Renal pelvis (tissue), 4 donors: ENCODE results near the gene CEBPB. TPM values are rescaled to one million over a fixed set of nuclear protein-coding genes. Genes with fewer than 3 reads are reported as not detected.
"Not testable (repeated sequence)": the region's sequence is repeated elsewhere in the genome, so short reads cannot be mapped to it uniquely, and the experiment has no call there.

Source experiments
- DNase-seq: peaks from one replicate; pipeline ENCODE4 v3.0.0-alpha.2; 2013
- polyA plus RNA-seq, 3 donors: library from polyadenylated mRNA; unstranded; fragments of 120-200 nt; gene quantifications; one replicate each; pipeline ENCODE4 v1.2.1, GENCODE V29; 2013; ENCODE audit not compliant: insufficient read length in 3 of 3

The CEBPB gene
- polyA plus RNA-seq, 3 donors = 4.0 to 5.8 (median 4.9) TPM

- no peak for DNase-seq
Measured at GRCh38 chr20:50207026-50207425, 16.4 kb downstream of the CEBPB start.

- DNase-seq = no peak
Measured at GRCh38 chr20:50208085-50208491, 17.5 kb downstream of the CEBPB start.

- DNase-seq = not testable (repeated sequence)
Measured at GRCh38 chr20:50208815-50209214, 18.2 kb downstream of the CEBPB start.

GRCh38 chr20:50210066-50210619, 19.5 kb downstream of the CEBPB start:
- DNase-seq = no peak

- no peak for DNase-seq
Measured at GRCh38 chr20:50211091-50211490, 20.5 kb downstream of the CEBPB start.

- DNase-seq = no peak
Measured at GRCh38 chr20:50213531-50214106, 23.0 kb downstream of the CEBPB start.

- DNase-seq = no peak
Measured at GRCh38 chr20:50214226-50215024, 23.8 kb downstream of the CEBPB start.

GRCh38 chr20:50215101-50215690, 24.6 kb downstream of the CEBPB start:
- DNase-seq = no peak

- DNase-seq = no peak
Measured at GRCh38 chr20:50215926-50216325, 25.3 kb downstream of the CEBPB start.

GRCh38 chr20:50216543-50217206, 26.0 kb downstream of the CEBPB start:
- DNase-seq = no peak

- no peak for DNase-seq
Measured at GRCh38 chr20:50217207-50217949, 26.7 kb downstream of the CEBPB start.

- DNase-seq = no peak
Measured at GRCh38 chr20:50218987-50219435, 28.4 kb downstream of the CEBPB start.

GRCh38 chr20:50219600-50219999, 29.0 kb downstream of the CEBPB start:
- DNase-seq = no peak

- DNase-seq = no peak
Measured at GRCh38 chr20:50220093-50220893, 29.7 kb downstream of the CEBPB start.

GRCh38 chr20:50220894-50221365, 30.3 kb downstream of the CEBPB start:
- no peak for DNase-seq

- DNase-seq = no peak
Measured at GRCh38 chr20:50221501-50222308, 31.1 kb downstream of the CEBPB start.

- DNase-seq = no peak
Measured at GRCh38 chr20:50222309-50223038, 31.8 kb downstream of the CEBPB start.

- no peak for DNase-seq
Measured at GRCh38 chr20:50223039-50224005, 32.7 kb downstream of the CEBPB start.
